Esophagus (tissue), 2 donors: ENCODE data around the gene ADCY9. TPM values are rescaled to one million over a fixed set of nuclear protein-coding genes. Genes with fewer than 3 reads are reported as not detected.
A peak's percentile ranks its signal among the peaks of the same experiment; 100 is the strongest.

ENCODE experiments used
- H3K27ac ChIP-seq, 2 donors: one replicate each; pipeline ENCODE4 v1.5.1; 2013; ENCODE audit warnings: low read depth in 2 of 2, mild to moderate bottlenecking in 2 of 2, inconsistent platforms in 1 of 2, low read length in 1 of 2, moderate library complexity in 1 of 2
- H3K27me3 ChIP-seq, 2 donors: one replicate each; pipeline ENCODE4 v1.6.1; 2013; ENCODE audit warnings: low read length in 2 of 2, control low read depth in 1 of 2, mild to moderate bottlenecking in 1 of 2; ENCODE audit not compliant: insufficient read depth in 2 of 2, control insufficient read depth in 1 of 2
- H3K36me3 ChIP-seq, 2 donors: one replicate each; pipeline ENCODE4 v1.6.1; 2013; ENCODE audit warnings: low read length in 1 of 2; ENCODE audit not compliant: control insufficient read depth in 2 of 2, insufficient read depth in 2 of 2
- H3K4me1 ChIP-seq, 2 donors: one replicate each; pipeline ENCODE4 v1.6.1; 2013; ENCODE audit warnings: low read length in 1 of 2; ENCODE audit not compliant: control insufficient read depth in 2 of 2, insufficient read depth in 2 of 2
- H3K4me3 ChIP-seq, 2 donors: one replicate each; pipeline ENCODE4 v1.5.1; 2013; ENCODE audit warnings: low read length in 2 of 2, mild to moderate bottlenecking in 2 of 2, low read depth in 1 of 2, moderate library complexity in 1 of 2
- H3K9me3 ChIP-seq, 2 donors: one replicate each; pipeline ENCODE4 v1.6.1; 2013; ENCODE audit warnings: mild to moderate bottlenecking in 2 of 2, low read depth in 1 of 2, low read length in 1 of 2, moderate library complexity in 1 of 2; ENCODE audit not compliant: control insufficient read depth in 2 of 2, insufficient read depth in 1 of 2
- WGBS, 2 donors: extraction: QIAGEN DNeasy Blood & Tissue Kit; methylation state at CpG; one replicate each; pipeline ENCODE4 v1.1.7; 2013; 5-methylcytosine and 5-hydroxymethylcytosine counted together
- polyA plus RNA-seq, 2 donors: library from polyadenylated mRNA; stranded (reverse); fragments of 200-250 nt; gene quantifications; one replicate each; pipeline ENCODE4 v1.2.3, GENCODE V29; 2013
- donor health status: healthy with polysubstance abuse.
- donor health status: Bipolar disorder and iron deficiency.

ADCY9 gene
- polyA plus RNA-seq, 2 donors = 3.8 to 4.5 TPM

GRCh38 chr16:4058386-4058785, 57.9 kb downstream of the ADCY9 start:
- H3K27me3 ChIP-seq = no peaks in the 10 kb centered on the region
- WGBS, 2 donors = 87 to 90% methylated on average over 6 of the region's 6 CpGs
- no peak overlapping the region for H3K27ac ChIP-seq
- H3K36me3 ChIP-seq = no peaks in the 10 kb centered on the region
- peaks cover 0 to under 1% of the 10 kb centered on the region in 2 donors for H3K4me1 ChIP-seq
- H3K4me3 ChIP-seq = no peak overlapping the region
- no peaks in the 10 kb centered on the region for H3K9me3 ChIP-seq

- 86 to 94% methylated on average over 17 of the region's 17 CpGs for WGBS, 2 donors
- no peaks in the 10 kb centered on the region for H3K36me3 ChIP-seq
- peaks cover 2% of the 10 kb centered on the region in 2 donors for H3K4me1 ChIP-seq
- no peaks in the 10 kb centered on the region for H3K27me3 ChIP-seq
- no peak overlapping the region for H3K27ac ChIP-seq
- no peak overlapping the region for H3K4me3 ChIP-seq
- no peaks in the 10 kb centered on the region for H3K9me3 ChIP-seq
Observed at GRCh38 chr16:4057439-4057877, 58.8 kb downstream of the ADCY9 start.

DNA sequence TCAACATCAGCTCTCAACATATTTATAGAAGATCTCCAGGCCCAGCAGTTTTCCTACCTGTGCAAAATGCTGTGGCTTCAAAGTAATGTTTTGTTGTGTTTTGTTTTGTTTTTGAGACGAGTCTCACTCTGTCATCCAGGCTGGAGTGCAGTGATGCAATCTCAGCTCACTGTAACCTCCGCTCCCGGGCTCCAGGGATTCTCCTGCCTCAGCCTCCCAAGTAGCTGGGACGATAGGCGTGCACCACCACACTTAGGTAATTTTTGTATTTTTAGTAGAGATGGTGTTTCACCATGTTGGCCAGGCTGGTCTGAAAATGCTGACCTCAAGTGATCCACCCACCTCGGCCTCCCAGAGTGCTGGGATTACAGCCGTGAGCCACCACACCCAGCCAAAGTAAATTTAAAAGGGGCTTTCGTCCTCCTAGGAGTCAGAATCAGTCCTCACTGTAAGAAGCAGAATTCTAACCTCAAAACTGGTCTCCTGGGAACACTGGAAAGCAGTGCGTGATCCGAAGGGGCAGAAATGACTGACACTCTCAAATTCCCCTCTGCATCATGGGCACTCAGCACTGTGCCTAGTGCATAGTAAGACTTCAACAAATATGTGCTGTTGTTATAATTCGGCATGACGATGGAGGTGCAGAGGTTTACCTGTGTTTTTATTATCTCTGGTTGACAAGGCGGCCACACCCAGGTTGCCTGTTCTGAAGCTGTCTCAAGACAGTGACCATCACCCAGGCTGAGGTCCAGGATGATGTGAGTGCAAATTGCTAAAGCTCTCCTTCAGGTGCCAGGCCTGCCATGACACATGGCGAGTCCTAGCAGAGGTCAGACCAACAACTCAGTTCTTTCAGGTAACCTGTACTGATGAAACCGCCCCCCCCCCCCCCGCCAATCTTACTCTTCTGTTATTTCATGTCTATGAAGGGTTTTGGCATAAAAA, 59.8 kb downstream of the ADCY9 start:
- H3K4me3 ChIP-seq = no peak overlapping the region
- H3K4me1 ChIP-seq = peaks cover 2 to 5% of the 10 kb centered on the region in 2 donors
- H3K27ac ChIP-seq = no peak overlapping the region
- no peaks in the 10 kb centered on the region for H3K9me3 ChIP-seq
- no peaks in the 10 kb centered on the region for H3K36me3 ChIP-seq
- no peaks in the 10 kb centered on the region for H3K27me3 ChIP-seq
- WGBS, 2 donors = 92 to 93% methylated on average over 16 of the region's 16 CpGs

- Histone ChIP-seq H3K4me1 (peaks cover 2 to 5% of the 10 kb centered on the region in 2 donors), H3K36me3 (no peaks in the 10 kb centered on the region), H3K27ac (peak overlapping the region in 1 of 2 donors; percentile 44), H3K4me3 (no peak overlapping the region), H3K9me3 (no peaks in the 10 kb centered on the region), H3K27me3 (no peaks in the 10 kb centered on the region)
- 93 to 95% methylated on average over 15 of the region's 15 CpGs for WGBS, 2 donors
Observed at GRCh38 chr16:4055748-4056147, 60.5 kb downstream of the ADCY9 start.

GRCh38 chr16:4053301-4053845, 62.9 kb downstream of the ADCY9 start:
- peaks cover 5% of the 10 kb centered on the region in 2 donors for H3K4me1 ChIP-seq
- H3K27me3 ChIP-seq = no peaks in the 10 kb centered on the region
- H3K36me3 ChIP-seq = no peaks in the 10 kb centered on the region
- H3K27ac ChIP-seq = peak overlapping the region; percentile 71 to 85
- peak overlapping the region in 1 of 2 donors; percentile 4 for H3K4me3 ChIP-seq
- H3K9me3 ChIP-seq = no peaks in the 10 kb centered on the region
- 6 to 8% methylated on average over 18 of the region's 18 CpGs for WGBS, 2 donors

GRCh38 chr16:4052801-4053293, 63.4 kb downstream of the ADCY9 start:
- Histone ChIP-seq H3K9me3 (no peaks in the 10 kb centered on the region), H3K4me3 (peak overlapping the region in 1 of 2 donors; percentile 4), H3K27ac (peak overlapping the region; percentile 71 to 72), H3K4me1 (peaks cover 5% of the 10 kb centered on the region in 2 donors), H3K36me3 (no peaks in the 10 kb centered on the region), H3K27me3 (no peaks in the 10 kb centered on the region)
- WGBS, 2 donors = 50 to 54% methylated on average over 20 of the region's 20 CpGs

DNA sequence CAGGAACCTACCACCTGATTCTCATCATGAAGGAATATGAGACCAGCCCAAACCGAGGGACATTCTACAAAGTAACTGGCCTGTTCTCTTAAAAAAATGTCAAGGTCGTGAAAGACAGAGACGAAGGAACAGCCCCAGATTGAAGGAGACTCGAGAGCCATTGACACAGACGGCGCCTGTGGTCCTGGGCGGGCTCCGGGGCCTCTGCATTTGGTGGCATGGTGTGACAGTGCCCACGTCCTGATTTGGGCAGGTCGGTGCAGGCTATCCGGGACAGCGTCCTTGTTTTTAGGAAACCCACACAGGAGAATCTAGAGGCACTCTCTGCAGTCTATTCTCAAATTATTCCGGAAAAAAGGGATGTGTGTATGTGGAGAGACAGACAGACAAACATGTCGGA, 64.1 kb downstream of the ADCY9 start:
- no peak overlapping the region for H3K4me3 ChIP-seq
- H3K36me3 ChIP-seq = no peaks in the 10 kb centered on the region
- no peaks in the 10 kb centered on the region for H3K27me3 ChIP-seq
- no peaks in the 10 kb centered on the region for H3K9me3 ChIP-seq
- peaks cover 5% of the 10 kb centered on the region in 2 donors for H3K4me1 ChIP-seq
- peak overlapping the region in 1 of 2 donors; percentile 5 for H3K27ac ChIP-seq
- WGBS, 2 donors = 84 to 89% methylated on average over 14 of the region's 14 CpGs

GRCh38 chr16:4051591-4051990, 64.7 kb downstream of the ADCY9 start:
- H3K27me3 ChIP-seq = no peaks in the 10 kb centered on the region
- H3K27ac ChIP-seq = peak overlapping the region in 1 of 2 donors; percentile 5
- H3K4me1 ChIP-seq = peaks cover 5% of the 10 kb centered on the region in 2 donors
- no peaks in the 10 kb centered on the region for H3K9me3 ChIP-seq
- WGBS, 2 donors = 63 to 83% methylated on average over 3 of the region's 3 CpGs
- no peaks in the 10 kb centered on the region for H3K36me3 ChIP-seq
- no peak overlapping the region for H3K4me3 ChIP-seq

GRCh38 chr16:4049031-4049430, 67.2 kb downstream of the ADCY9 start:
- H3K36me3 ChIP-seq = no peaks in the 10 kb centered on the region
- no peak overlapping the region for H3K4me3 ChIP-seq
- no peaks in the 10 kb centered on the region for H3K9me3 ChIP-seq
- no peaks in the 10 kb centered on the region for H3K27me3 ChIP-seq
- no peak overlapping the region for H3K27ac ChIP-seq
- WGBS, 2 donors = 89 to 92% methylated on average over 8 of the region's 8 CpGs
- peaks cover 5% of the 10 kb centered on the region in 2 donors for H3K4me1 ChIP-seq
